ENCODE measurements around the gene SAYSD1.

Gene SAYSD1

GRCh38 chr6:39152262-39152661 is 37.3 kb upstream of the SAYSD1 start:
- Histone ChIP-seq H3K36me3 (replicated peaks) (no peaks in the 10 kb centered on the region), H3K27ac (no peak overlapping the region), H3K27me3 (replicated peaks) (peaks cover 2% of the 10 kb centered on the region), H3K4me3 (ENCODE audit: low read depth, low read length) (no peak overlapping the region)
- in situ Hi-C loops (cut with HindIII; ENCODE audit: low pct_ligation_motif_present, low sequenced_read_pairs): no loop called here
- no peak for TF ChIP-seq CTCF (IDR thresholded peaks at IDR 0.05; ENCODE audit: low read depth, low read length, missing control alignments)
- no peak for DNase-seq

GRCh38 chr6:39151211-39151610 is 36.2 kb upstream of the SAYSD1 start:
- DNase-seq: no peak
- H3K4me3 ChIP-seq (ENCODE audit: low read depth, low read length): no peak overlapping the region
- peaks cover 2% of the 10 kb centered on the region for H3K27me3 ChIP-seq (replicated peaks)
- H3K36me3 ChIP-seq (replicated peaks): no peaks in the 10 kb centered on the region
- TF ChIP-seq CTCF (IDR thresholded peaks at IDR 0.05; ENCODE audit: low read depth, low read length, missing control alignments): no peak
- H3K27ac ChIP-seq: no peak overlapping the region
- in situ Hi-C loops (cut with HindIII; ENCODE audit: low pct_ligation_motif_present, low sequenced_read_pairs): no loop called here

- no peak for TF ChIP-seq CTCF (IDR thresholded peaks at IDR 0.05; ENCODE audit: low read depth, low read length, missing control alignments)
- no peaks in the 10 kb centered on the region for H3K27me3 ChIP-seq (replicated peaks)
- no peaks in the 10 kb centered on the region for H3K36me3 ChIP-seq (replicated peaks)
- no peak overlapping the region for H3K4me3 ChIP-seq (ENCODE audit: low read depth, low read length)
- no peak overlapping the region for H3K27ac ChIP-seq
- in situ Hi-C loops (cut with HindIII; ENCODE audit: low pct_ligation_motif_present, low sequenced_read_pairs): no loop called here
- no peak for DNase-seq
Measured at GRCh38 chr6:39144481-39145173, 29.6 kb upstream of the SAYSD1 start.

GRCh38 chr6:39143238-39143930 is 28.4 kb upstream of the SAYSD1 start:
- Histone ChIP-seq H3K27ac (no peak overlapping the region), H3K4me3 (ENCODE audit: low read depth, low read length) (no peak overlapping the region), H3K36me3 (replicated peaks) (no peaks in the 10 kb centered on the region), H3K27me3 (replicated peaks) (no peaks in the 10 kb centered on the region)
- DNase-seq: no peak
- in situ Hi-C loops (cut with HindIII; ENCODE audit: low pct_ligation_motif_present, low sequenced_read_pairs): no loop called here
- TF ChIP-seq CTCF (IDR thresholded peaks at IDR 0.05; ENCODE audit: low read depth, low read length, missing control alignments): no peak

GRCh38 chr6:39140556-39141167 is 25.7 kb upstream of the SAYSD1 start:
- DNase-seq: no peak
- in situ Hi-C loops (cut with HindIII; ENCODE audit: low pct_ligation_motif_present, low sequenced_read_pairs): no loop called here
- no peak for TF ChIP-seq CTCF (IDR thresholded peaks at IDR 0.05; ENCODE audit: low read depth, low read length, missing control alignments)

More at GRCh38 chr6:39140556-39141167, 25.7 kb upstream of the SAYSD1 start:
- Histone ChIP-seq H3K27ac (no peak overlapping the region), H3K27me3 (replicated peaks) (no peaks in the 10 kb centered on the region), H3K4me3 (ENCODE audit: low read depth, low read length) (no peak overlapping the region), H3K36me3 (replicated peaks) (no peaks in the 10 kb centered on the region)

All from brain microvascular endothelial cell (primary cell).